GM18858 (cell line): ENCODE data around the gene KIF3C.
"Not testable (repeated sequence)": the region's sequence is repeated elsewhere in the genome, so short reads cannot be mapped to it uniquely, and the experiment has no call there.

Experiments
- ATAC-seq: cut with Tn5 transposase; IDR thresholded peaks from one replicate; pipeline ENCODE4 v1.9.1; 2021; ENCODE audit not compliant: unreplicated experiment

The KIF3C gene

GRCh38 chr2:26000561-26001082 lies 18.3 kb upstream of the KIF3C start:
- no peak for ATAC-seq

GRCh38 chr2:25999406-25999805 lies 17.1 kb upstream of the KIF3C start:
- not testable (repeated sequence) for ATAC-seq

GRCh38 chr2:25998816-25999383 lies 16.6 kb upstream of the KIF3C start:
- ATAC-seq: not testable (repeated sequence)

- ATAC-seq: no peak
Measured at GRCh38 chr2:25996844-25997243, 14.5 kb upstream of the KIF3C start.

- ATAC-seq: no peak
Measured at GRCh38 chr2:25994509-25994908, 12.2 kb upstream of the KIF3C start.

GRCh38 chr2:25993049-25993448 lies 10.8 kb upstream of the KIF3C start:
- no peak for ATAC-seq

GRCh38 chr2:25992556-25992955 lies 10.3 kb upstream of the KIF3C start:
- no peak for ATAC-seq

- ATAC-seq: no peak
Measured at GRCh38 chr2:25991965-25992364, 9.7 kb upstream of the KIF3C start.

GRCh38 chr2:25989154-25989553 lies 6.9 kb upstream of the KIF3C start:
- no peak for ATAC-seq

- ATAC-seq: no peak
Measured at GRCh38 chr2:25988134-25988533, 5.8 kb upstream of the KIF3C start.

- ATAC-seq: no peak
Measured at GRCh38 chr2:25983735-25984134, 1.4 kb upstream of the KIF3C start.

GRCh38 chr2:25982968-25983280 lies 627 bp upstream of the KIF3C start:
- no peak for ATAC-seq

GRCh38 chr2:25981596-25982272 lies 563 bp downstream of the KIF3C start:
- ATAC-seq: no peak

GRCh38 chr2:25980951-25981350 lies 1.3 kb downstream of the KIF3C start:
- no peak for ATAC-seq

GRCh38 chr2:25980076-25980887 lies 2.0 kb downstream of the KIF3C start:
- no peak for ATAC-seq

GRCh38 chr2:25979001-25979400 lies 3.3 kb downstream of the KIF3C start:
- ATAC-seq: no peak

GRCh38 chr2:25977768-25978167 lies 4.5 kb downstream of the KIF3C start:
- no peak for ATAC-seq

- ATAC-seq: no peak
Measured at GRCh38 chr2:25976983-25977741, 5.1 kb downstream of the KIF3C start.

GRCh38 chr2:25972049-25972823 lies 10.1 kb downstream of the KIF3C start:
- ATAC-seq: no peak

GRCh38 chr2:25971596-25971995 lies 10.7 kb downstream of the KIF3C start:
- no peak for ATAC-seq
